Adrenal gland (tissue), 5 donors: ENCODE results near the gene ABCF2.

Experiments
- POLR2A ChIP-seq, 2 donors: fragments of 450-650 bp; IDR thresholded peaks; one replicate each; pipeline ENCODE4 v1.6.1; 2017; ENCODE audit warnings: antibody characterized with exemption in 2 of 2, mild to moderate bottlenecking in 2 of 2, moderate library complexity in 1 of 2
- TF ChIP-seq, protein P1 (sequence below), 6 experiments: fragments of 450-650 bp in 4 of 6; fragments of 200-600 bp in 2 of 6; sonication (generic) in 1 of 6; IDR thresholded peaks; 1 replicate in 5 of 6; 2 replicates in 1 of 6; pipeline versions ENCODE4 v1.5.1 to v1.8.0; 2016 to 2021; ENCODE audit warnings: antibody characterized with exemption in 6 of 6, mild to moderate bottlenecking in 2 of 6, moderate library complexity in 1 of 6
- donor health status: DM: no; HTN: no; CAD: no.

DNA sequence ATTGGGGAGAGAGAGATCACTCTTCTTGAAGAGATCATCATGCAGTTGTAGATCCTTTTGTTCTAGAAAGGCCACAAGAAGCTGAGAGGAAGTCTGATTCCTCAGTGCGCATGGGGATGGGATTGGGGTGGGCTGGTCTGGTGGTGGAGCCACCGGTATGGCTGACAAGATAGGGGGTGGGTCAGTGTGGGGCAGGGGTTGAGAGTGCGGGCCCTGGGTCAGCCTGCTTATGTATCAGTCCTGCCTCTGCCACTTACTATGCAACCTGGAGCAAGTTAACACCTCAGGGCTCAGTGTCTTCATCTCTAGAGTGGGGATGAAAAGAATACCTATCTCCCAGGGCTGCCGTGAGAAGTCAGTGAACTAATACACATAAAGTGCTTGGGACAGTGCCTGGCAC, 13.5 kb upstream of the ABCF2 start:
- TF ChIP-seq, protein P1, sequence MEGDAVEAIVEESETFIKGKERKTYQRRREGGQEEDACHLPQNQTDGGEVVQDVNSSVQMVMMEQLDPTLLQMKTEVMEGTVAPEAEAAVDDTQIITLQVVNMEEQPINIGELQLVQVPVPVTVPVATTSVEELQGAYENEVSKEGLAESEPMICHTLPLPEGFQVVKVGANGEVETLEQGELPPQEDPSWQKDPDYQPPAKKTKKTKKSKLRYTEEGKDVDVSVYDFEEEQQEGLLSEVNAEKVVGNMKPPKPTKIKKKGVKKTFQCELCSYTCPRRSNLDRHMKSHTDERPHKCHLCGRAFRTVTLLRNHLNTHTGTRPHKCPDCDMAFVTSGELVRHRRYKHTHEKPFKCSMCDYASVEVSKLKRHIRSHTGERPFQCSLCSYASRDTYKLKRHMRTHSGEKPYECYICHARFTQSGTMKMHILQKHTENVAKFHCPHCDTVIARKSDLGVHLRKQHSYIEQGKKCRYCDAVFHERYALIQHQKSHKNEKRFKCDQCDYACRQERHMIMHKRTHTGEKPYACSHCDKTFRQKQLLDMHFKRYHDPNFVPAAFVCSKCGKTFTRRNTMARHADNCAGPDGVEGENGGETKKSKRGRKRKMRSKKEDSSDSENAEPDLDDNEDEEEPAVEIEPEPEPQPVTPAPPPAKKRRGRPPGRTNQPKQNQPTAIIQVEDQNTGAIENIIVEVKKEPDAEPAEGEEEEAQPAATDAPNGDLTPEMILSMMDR (IDR thresholded peaks at IDR 0.05), result no peak
- TF ChIP-seq POLR2A (IDR thresholded peaks at IDR 0.05), result no peak
